ENCODE results near the gene AFAP1.

The AFAP1 gene

DNA sequence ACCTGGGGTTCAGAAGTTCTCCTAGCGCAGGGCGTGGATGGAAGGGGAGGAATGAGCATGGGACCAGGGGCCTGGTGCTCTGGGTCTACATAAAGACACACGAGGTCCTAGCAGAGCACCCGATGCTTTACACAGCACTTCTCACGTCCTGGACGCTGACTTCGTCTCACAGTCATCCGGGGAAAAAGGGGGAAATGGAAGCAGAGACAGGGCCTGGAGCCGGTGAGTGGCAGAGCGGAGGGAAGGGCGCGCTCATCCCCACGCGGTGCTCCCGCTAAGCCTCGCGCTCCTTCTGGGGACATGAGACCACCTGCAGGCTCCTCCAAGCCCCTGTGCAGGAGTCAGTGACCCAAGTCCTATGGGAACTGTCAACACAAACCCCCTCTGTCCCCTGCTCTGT, 157.7 kb downstream of the AFAP1 start:
- DNase-seq (ENCODE audit: low spot score) = no peak

DNA sequence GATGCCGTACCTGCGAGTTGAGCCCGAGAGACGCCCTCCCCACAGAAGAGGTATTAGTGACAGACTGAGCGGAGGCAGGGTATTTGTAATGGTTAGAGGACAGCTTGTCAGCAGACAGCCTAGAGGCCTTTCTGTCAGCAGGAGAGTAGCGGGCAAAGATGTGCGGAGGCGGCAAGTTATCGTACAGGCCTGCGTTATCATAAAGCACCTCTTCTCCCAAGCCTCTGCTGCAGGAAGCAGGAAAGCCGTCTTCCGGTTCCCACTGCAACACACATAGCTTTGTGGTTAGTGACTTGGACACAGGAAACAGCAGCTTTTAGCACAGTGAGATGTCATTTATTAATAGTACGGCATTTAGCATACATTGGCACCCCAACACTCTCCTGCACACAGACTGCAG, 158.3 kb downstream of the AFAP1 start:
- DNase-seq (ENCODE audit: low spot score) = no peak

DNA sequence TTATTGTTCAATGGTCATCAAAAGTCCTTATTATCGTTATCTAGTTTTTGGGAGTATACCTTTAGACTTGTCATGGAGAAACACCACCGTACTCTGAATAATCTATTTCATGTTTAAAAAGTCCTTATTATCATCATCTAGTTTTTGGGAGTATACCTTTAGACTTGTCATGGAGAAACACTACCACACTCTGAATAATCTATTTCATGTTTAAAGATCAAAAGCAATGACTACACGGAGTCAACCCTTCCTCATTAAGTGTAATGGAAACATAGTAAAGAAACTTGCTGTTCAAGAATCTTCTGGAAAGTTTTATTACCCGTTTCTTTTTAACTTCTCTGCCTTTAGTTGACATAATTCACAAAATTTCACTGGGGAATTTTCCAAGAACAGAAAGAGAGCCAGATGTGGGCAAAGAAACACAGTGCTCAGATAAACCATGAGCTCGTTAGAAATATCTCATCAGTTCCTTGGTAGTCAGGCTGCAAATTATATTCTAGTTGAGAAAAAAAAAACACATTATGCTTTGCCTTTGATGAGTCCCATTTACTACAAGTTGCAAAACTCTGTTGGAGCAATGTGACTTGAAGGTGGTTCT, 158.8 kb downstream of the AFAP1 start:
- DNase-seq (ENCODE audit: low spot score) = no peak

DNA sequence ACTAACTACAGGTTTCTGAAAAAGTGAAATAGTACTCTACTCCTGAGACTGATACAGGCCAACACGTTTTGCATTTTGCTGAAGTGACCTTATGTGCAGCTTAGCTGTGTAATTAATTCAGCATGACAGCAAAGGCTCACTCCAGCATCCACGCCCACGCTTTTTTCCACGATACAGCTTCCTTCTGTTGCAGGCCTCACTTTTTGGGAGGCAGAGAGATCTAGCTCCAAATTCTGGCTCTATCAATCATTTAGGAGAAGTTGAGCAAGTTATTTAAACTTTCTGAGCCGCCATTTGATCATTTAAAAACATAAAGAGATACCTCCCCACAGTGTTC, 160.3 kb downstream of the AFAP1 start:
- no peak for DNase-seq (ENCODE audit: low spot score)

DNA sequence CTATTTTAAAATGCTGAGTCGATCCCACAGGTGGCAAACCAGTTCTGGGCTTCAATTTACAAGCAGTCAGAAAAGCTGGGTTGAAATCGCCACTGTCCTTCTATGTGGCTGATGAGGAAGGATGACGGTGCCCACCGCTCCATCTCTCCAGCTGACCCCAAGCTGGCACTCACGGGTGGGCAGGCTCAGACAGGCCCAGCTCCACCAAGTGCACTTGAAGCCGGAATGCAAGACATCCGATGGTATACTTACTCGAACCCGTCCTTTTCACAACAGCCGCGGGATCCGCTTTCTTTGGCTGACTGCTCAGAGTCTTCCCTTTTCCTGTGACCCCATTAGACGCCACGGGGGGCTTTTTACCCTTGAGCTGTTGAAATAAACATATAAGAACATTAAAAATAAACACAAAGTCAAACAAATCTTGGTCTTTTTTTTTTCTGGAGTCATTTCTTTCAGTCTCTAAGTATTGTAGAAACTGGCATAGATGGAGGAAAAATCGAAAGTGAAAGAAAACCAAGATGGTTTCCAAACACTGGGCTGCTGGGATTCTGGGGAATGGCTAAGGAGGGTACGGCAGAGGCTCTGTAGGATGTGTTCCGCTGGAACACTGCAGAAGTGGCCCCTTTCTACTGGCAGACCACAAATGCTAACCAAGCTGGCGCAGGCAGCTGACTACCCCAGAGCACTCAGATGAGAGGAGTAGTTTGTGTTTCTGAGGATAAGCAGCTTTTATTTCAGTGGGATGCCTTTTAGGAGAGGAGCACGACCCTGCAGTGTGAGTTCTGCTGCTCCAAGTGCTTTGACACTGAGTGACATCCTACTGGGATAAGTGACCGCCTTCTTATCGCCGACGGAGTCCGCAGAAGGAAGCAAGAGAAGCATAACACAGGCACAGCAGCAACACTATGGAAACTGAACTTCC, 160.9 kb downstream of the AFAP1 start:
- no peak for DNase-seq (ENCODE audit: low spot score)

DNA sequence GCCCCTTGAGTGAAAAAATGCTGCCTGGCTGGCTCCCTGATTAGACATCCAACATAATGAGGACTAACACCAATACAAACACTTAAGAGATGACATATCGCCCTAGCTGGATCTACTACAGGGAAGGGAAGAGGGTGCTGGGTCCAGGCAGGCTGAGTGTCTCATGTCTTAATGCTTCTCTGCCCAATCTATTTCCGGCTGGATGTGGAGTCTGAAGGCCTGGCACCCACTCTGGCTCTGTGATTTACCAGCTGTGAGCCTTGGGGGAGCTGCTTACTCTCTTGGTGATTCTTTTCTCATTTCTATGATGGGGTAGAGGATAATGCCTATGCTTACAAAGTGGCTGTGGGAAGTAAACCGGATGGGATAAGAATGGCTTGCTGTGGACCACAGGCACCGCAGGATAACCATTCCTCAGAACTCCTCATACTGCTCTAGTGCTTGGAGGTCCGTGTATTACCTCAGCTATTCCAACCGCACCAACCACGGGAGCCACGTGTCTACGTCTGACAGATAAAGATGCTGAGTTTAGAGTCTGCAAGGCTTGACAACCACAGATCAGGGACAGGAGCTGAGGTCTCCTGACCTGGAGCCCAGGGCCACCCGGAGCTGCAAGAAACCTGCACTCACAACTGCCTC, 161.7 kb downstream of the AFAP1 start:
- no peak for DNase-seq (ENCODE audit: low spot score)

DNA sequence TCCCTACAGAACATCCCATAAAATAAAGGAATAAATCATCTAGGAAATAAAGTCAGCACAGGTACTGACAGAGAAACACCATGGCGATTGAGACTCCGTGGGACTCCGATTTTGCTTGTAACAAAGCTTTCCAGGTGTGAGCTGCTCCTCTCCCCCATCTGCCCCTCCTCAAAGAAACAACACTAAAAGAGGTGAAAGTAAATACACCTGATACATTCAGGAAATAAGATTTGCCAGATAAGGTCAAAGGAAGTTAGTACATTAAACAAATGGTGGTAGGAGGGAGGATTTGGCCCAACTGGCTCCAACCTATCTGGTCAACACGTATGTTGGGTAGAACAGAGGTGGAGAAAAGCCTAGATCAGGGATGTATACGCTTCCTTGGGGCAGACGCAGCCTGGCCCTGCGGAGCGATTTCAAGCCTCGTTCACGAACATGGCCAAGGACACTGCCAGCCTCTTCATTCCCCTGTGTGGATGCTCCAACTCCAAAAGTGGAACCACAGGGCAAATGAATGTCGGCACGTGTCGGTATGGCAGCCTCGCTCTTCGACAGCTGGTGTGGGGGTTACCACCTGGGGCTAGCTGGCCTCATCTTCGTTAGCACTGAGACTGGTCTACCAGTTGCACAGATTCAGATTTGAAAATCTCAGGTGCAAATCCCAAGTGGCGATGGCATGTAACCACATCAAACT, 162.5 kb downstream of the AFAP1 start:
- no peak for DNase-seq (ENCODE audit: low spot score)

DNA sequence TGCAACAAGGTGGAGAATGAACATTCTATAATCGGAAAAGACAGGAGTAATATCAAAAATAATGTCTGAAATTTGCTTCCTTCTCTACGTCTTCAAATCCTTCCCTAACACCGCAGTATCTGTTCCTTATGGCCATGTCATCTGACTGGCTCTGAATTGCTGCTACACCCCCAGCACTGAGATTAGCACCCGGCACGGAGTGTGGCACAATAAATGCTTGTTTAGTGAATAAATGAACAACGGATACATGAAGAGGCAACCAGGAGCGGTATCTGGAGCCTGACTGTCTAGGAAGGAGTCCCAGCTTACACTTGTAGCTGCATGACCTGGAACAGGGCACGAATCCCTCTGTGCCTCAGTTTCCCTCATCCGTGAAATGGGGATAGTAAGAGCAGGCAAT, 164.3 kb downstream of the AFAP1 start:
- no peak for DNase-seq (ENCODE audit: low spot score)

DNA sequence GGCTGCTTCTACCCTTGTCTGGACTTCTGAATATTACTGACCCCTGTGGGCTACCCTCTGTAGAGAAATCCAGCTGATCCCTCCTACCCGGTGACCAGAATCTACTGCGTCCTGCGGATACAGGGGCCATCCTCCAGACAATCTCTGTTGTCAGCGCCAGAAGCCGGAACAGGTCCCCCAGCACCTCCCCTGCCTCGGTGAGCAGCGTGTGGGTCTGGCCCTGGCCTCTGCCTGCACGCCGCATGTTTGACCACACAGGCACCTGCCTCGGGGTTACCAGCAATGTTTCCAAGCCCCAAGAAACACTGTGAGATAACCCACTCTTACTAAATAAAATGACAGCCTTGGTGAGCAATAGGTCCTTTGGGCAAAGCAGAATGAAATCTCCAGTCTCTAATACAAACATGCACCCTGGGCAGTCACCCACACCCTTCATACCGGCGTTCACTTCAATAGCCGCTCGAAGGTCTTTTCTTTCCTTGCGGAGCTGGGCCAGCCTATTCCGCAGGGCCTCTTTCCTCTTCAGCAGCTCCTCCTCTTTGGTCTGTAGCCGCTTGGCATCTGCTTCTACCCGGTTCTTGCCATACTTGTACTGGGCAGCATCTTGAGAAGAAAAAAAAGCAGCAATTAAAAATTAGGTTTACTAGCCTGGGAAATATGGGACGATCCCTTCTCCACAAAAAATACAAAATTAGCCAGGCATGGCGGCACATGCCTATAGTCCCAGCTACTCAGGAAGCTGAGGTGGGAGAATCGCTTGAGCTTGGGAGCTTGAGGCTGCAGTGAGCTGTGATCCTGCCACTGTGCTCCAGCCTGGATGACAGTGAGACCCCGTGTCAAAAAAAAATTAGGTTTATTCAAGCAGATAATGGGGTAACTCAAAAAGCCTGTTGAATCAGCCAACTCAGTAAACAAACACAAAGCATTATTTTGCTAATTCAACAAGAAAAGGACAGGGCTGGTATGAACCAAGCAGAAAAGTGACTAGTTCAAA, 165.1 kb downstream of the AFAP1 start:
- DNase-seq (ENCODE audit: low spot score) = no peak

DNA sequence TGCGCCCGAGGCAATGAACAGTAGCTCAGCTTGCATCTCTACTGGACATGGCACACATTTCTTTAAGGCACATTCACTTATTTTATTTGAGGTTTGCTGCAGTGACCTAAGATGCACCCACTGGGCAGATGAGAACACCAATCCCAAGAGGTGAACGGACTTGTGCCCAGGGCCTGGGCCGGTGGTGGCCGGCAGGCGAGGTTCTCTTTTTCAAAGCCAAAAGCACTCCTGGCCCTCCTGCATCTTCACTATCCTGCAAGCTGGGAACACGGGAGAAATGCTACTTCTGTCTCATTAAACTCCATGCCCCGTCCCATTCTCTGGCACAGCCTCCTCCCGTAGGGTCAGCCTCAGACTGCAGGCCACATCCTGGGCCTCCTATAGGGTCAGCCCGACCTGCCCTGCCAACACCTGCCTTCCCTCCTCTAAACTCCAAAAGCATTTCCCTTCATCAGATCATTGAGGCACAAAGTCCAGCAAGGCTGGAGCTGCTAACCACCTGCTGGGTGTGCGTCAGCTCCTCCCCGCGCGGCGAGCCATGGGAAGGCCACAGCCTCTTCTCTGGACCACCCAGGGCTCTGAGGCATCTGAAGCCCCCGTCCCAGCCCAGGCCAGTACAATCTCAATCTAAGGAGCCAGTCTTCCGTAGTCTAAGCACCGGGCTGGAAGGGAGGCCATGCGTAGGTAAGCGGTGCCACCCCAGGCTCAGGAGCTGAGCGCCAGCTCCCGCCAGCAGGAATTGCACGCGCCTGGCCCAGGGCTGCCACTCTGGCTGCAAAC, 166.1 kb downstream of the AFAP1 start:
- no peak for DNase-seq (ENCODE audit: low spot score)

DNA sequence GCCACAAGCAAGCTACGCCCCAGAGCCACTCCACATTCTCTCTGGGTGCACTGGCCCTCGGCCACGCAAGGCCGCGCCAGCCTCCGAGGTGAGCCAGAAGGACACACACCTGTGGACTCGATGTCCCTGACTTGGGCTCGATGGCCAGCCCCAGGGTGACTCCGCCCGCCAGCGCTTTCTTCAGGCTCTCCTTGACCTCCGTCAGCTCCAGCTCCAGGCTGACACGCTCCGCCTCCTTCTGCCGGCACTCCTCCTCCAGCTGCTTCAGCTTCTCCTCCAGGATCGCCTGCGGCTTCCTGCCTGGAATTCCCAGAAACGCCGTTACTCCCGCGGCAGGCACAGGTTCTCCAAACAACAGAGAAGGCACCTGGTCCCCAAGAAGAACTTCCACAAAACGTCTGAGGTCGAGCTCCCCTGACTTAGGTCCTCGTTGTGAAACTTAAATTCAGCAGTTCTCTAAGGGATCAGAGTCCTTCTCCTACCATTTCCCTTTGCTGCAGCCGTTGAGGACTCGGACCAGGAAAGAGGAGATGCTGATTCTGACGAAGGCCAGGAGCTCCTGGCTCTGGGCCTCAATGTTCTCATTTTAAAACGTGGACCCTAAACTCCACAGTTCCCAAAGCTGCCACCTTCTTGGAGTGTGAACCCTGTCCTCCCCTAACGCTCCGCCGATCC, 166.8 kb downstream of the AFAP1 start:
- DNase-seq (ENCODE audit: low spot score) = no peak

DNA sequence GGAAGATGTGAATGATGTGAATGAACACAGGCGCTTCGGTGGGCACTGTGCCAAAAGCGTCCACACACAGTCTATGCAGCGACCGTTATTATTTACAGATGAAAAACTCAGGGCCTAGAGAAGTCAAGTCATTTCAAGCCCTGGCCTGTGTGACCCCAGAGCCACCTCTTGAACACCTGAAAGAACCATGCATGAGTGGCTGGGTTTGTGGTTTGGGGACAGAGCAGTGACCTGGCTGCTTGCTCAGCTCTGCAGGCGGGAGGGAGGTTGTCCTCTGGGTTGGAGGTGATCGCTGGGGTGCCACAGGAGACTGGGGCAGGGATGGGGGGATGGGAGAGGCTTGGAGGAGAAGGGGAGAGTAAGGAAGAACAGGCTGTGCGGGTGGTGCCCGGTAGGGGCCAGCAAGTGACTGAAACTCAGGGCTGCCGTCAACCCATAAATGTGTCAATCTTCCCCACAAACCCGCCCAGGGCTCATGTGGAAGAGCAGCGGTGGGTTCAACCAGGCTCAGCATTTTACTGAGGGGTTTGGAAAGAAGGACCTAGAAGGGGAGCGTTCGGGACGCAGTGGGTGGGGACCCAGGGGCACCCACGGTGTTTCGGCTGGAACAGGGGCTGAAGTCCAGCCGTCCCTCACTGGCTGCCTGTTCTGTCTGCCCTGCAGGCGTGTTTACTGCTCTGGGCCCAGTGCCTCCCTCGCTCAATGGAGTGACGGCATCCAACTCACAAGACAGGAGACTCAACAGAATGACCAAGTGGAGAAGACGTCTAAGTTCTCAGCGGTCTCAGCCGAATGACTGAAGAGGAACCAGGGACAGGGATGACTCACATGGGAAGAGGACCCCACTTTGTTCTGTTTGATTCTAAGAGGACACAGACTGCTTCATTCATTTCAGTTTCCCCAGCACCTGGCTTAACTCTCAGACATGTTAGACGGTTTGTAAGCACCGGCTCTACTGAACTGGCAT, 167.8 kb downstream of the AFAP1 start:
- DNase-seq (ENCODE audit: low spot score) = no peak

DNA sequence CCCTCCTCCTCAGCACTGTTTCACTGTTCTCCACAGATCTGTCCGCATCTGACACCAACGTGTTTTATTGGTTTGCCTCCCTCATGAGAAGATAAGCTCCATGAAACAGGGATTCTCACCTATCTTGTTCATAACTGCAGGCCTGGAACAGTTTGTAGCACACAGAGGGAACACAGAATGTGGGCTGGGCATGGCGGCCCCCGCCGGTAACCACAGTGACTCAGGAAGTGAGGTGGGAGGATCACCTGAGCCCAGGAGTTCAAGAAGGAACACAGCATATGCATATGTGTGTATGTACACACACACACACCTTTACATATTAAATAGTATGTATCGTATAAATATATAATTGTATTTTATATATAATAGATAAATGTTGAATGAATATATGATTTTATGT, 168.6 kb downstream of the AFAP1 start:
- no peak for DNase-seq (ENCODE audit: low spot score)

DNA sequence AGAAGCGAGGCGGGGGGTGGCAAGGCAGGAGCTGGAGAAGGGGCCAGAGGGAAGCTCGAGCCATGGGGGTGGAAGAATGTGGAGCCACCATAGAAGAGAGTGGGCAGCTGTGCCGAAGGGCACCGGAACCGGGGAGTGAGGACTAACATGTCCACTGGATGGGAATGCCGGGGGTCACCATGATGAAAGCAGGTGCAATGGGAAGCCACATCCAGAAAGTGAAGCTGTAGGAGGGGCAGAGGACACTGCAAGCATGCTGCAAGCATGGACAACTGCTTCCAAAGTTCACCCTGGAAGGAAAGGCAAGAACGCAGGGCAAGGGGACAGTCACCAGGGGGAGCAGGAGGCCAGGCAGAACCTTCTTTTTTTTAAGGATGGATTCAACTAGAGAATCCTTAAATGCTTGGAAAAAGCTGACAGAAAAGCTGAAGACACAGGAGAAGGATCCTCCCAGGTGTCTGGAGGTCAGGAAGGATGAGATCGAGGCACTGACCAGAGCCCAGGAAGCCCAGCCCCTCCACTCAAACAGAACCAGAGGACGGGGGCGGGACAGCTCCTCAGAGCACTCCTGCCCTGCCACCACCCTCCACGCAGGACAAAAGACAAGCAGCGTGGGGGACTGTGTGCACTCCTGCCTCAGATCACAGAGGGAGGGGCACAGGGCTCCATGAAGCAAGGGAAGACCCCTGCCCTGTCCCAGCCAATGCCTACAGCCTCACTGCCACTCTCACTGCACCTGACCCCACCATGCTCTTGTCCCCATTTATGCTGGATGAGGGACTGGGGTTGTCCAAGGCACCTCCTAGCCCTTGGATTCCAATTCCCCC, 169.2 kb downstream of the AFAP1 start:
- no peak for DNase-seq (ENCODE audit: low spot score)

DNA sequence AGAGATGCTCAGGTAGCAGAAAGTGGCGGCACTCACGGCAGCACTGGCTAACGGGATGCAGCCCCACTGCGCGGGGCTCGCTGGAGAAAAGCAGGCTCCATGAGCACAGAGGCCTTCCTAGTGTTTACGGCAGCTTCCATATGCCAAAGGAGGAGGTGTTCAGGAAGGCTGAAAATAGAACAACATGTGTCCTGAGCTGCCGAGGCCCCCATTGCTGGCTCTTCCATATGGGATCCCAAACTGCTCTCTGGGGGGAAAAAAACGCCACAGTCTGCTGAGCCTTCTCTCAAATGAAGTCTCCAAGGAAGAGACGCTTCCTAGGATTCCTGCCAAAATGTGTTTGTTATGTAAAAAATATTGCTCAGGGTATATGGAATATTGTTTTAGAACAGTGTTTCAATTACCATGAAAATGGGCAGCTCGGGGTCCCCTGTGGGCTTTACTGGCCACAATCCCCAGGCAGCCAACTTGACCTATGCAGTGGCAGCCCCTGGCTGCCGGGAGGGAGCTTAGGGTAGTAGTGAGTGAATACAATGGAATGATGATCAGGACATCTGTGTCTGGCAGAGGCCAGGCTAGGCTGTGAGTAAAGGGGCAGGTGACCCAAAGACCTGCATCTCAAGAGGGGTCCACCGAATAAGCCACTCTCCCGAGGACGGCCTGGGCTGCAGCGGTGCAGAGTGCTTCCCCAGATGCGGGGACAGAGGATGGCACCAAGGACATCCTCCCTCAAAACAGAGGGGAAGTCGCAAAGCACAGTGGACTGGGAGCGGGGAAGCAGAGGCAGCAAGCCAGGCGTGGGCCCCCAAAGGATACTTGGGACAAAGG, 170.1 kb downstream of the AFAP1 start:
- DNase-seq (ENCODE audit: low spot score) = no peak

DNA sequence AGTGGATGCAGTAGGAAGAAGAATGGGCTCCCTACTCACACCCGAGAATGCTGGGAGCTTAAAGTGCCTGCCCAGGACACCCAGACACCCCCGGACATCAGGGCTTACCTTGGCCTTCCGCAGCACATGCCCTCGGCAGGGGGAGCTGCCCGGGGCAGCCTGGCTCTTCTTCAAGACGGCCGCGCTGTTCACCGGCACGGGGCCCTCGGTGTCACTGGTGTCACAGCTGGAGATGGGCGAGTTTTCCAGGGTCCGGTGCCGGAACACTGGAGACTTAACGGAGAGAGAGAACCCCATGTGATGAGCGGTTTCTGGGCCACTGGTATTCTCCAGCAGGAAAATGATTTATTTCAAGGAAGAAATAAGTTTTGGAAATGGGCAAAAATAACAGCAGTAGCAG, 170.9 kb downstream of the AFAP1 start:
- DNase-seq (ENCODE audit: low spot score) = no peak

DNA sequence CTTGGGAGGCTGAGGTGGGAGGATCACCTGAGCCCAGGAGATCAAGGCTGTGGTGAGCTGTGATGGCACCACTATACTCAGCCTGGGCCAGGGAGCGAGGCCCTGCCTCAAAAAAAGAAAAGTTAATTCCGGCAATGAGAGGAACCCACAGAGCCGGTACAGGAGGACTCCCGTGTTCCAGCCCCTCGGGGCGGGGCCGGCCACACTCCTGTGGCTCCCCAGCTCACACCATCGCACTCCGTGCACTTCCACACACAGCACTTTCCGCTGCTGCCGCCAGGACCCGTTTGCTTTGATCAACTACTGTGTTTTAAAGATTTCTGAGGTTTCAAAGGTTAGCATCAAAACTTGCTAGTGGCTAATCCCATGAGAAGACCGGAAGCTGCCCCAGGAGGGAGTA, 171.7 kb downstream of the AFAP1 start:
- DNase-seq (ENCODE audit: low spot score) = no peak

Data from hematopoietic multipotent progenitor cell treated with erythropoietin and hydrocortisone succinate and interleukin-3 and kit ligand, for 17 days (in vitro differentiated cells).